HEK293 (cell line): ENCODE data around the gene TMEM187.

Experiments used
- BCL11B ChIP-seq: fragments of 450-650 bp; formaldehyde crosslinking; IDR thresholded peaks from 2 replicates; pipeline ENCODE4 v1.5.1; 2016; ENCODE audit warnings: low read depth, missing biosample characterization, missing genetic modification characterization
- EGR2 ChIP-seq: fragments of 450-650 bp; formaldehyde crosslinking; IDR thresholded peaks from 2 replicates; pipeline ENCODE4 v1.5.1; 2016; ENCODE audit warnings: low read depth, missing biosample characterization, missing genetic modification characterization
- GLIS2 ChIP-seq: fragments of 450-650 bp; formaldehyde crosslinking; IDR thresholded peaks from 2 replicates; pipeline ENCODE4 v1.5.1; 2016; ENCODE audit warnings: missing biosample characterization, missing genetic modification characterization
- OVOL3 ChIP-seq: fragments of 450-650 bp; formaldehyde crosslinking; IDR thresholded peaks from 2 replicates; pipeline ENCODE4 v1.5.1; 2016; ENCODE audit warnings: missing biosample characterization, missing genetic modification characterization
- PRDM1 ChIP-seq: fragments of 450-650 bp; formaldehyde crosslinking; IDR thresholded peaks from 2 replicates; pipeline ENCODE4; 2016; ENCODE audit warnings: missing biosample characterization, missing genetic modification characterization
- ZBTB7A ChIP-seq: fragments of 450-650 bp; formaldehyde crosslinking; IDR thresholded peaks from 2 replicates; pipeline ENCODE4 v1.5.1; 2016; ENCODE audit warnings: low read depth, missing biosample characterization, missing genetic modification characterization
- ZBTB8A ChIP-seq: fragments of 450-650 bp; formaldehyde crosslinking; IDR thresholded peaks from 2 replicates; pipeline ENCODE4 v1.5.1; 2016; ENCODE audit warnings: missing biosample characterization, missing genetic modification characterization
- ZIC2 ChIP-seq: fragments of 450-650 bp; formaldehyde crosslinking; IDR thresholded peaks from 2 replicates; pipeline ENCODE4 v1.5.1; 2016; ENCODE audit warnings: missing biosample characterization, missing genetic modification characterization
- ZNF114 ChIP-seq: fragments of 450-650 bp; formaldehyde crosslinking; IDR thresholded peaks from 2 replicates; pipeline ENCODE4 v1.5.0; 2017; ENCODE audit warnings: missing biosample characterization, missing genetic modification characterization
- ZNF169 ChIP-seq: fragments of 450-650 bp; formaldehyde crosslinking; IDR thresholded peaks from 2 replicates; pipeline ENCODE4 v1.5.1; 2016; ENCODE audit warnings: missing biosample characterization, missing genetic modification characterization
- ZNF174 ChIP-seq: fragments of 450-650 bp; formaldehyde crosslinking; IDR thresholded peaks from 2 replicates; pipeline ENCODE4 v1.5.0; 2017; ENCODE audit warnings: missing biosample characterization, mild to moderate bottlenecking, missing genetic modification characterization
- ZNF366 ChIP-seq: fragments of 450-650 bp; formaldehyde crosslinking; conservative IDR thresholded peaks from 2 replicates; pipeline ENCODE4 v1.5.1; 2016; ENCODE audit warnings: missing biosample characterization, missing genetic modification characterization
- ZNF404 ChIP-seq: fragments of 450-650 bp; formaldehyde crosslinking; IDR thresholded peaks from 2 replicates; pipeline ENCODE4 v1.5.1; 2017; ENCODE audit warnings: missing biosample characterization, missing genetic modification characterization
- ZNF488 ChIP-seq: fragments of 450-650 bp; formaldehyde crosslinking; IDR thresholded peaks from 2 replicates; pipeline ENCODE4 v1.5.1; 2016; ENCODE audit warnings: missing biosample characterization, missing genetic modification characterization
- ZNF548 ChIP-seq: fragments of 450-650 bp; formaldehyde crosslinking; IDR thresholded peaks from 2 replicates; pipeline ENCODE4 v1.5.1; 2016; ENCODE audit warnings: missing biosample characterization, missing genetic modification characterization
- ZNF610 ChIP-seq: fragments of 450-650 bp; formaldehyde crosslinking; IDR thresholded peaks from 2 replicates; pipeline ENCODE4 v1.5.1; 2016; ENCODE audit warnings: missing biosample characterization, missing genetic modification characterization, borderline replicate concordance
- ZNF629 ChIP-seq: fragments of 450-650 bp; formaldehyde crosslinking; IDR thresholded peaks from 2 replicates; pipeline ENCODE4 v1.5.1; 2017; ENCODE audit warnings: missing biosample characterization, missing genetic modification characterization
- ZNF639 ChIP-seq: fragments of 450-650 bp; formaldehyde crosslinking; IDR thresholded peaks from 2 replicates; pipeline ENCODE4 v1.5.1; 2016; ENCODE audit warnings: missing biosample characterization, missing genetic modification characterization
- ZNF692 ChIP-seq: fragments of 450-650 bp; formaldehyde crosslinking; IDR thresholded peaks from 2 replicates; pipeline ENCODE4 v1.5.1; 2016; ENCODE audit warnings: missing biosample characterization, missing genetic modification characterization
- ZNF701 ChIP-seq: fragments of 450-650 bp; formaldehyde crosslinking; IDR thresholded peaks from 2 replicates; pipeline ENCODE4 v1.5.1; 2016; ENCODE audit warnings: missing biosample characterization, missing genetic modification characterization
- ZNF747 ChIP-seq: fragments of 450-650 bp; formaldehyde crosslinking; IDR thresholded peaks from 2 replicates; pipeline ENCODE4 v1.5.1; 2016; ENCODE audit warnings: missing biosample characterization, missing genetic modification characterization
- ZNF76 ChIP-seq: fragments of 450-650 bp; formaldehyde crosslinking; IDR thresholded peaks from 2 replicates; pipeline ENCODE4; 2016; ENCODE audit warnings: low read depth, missing biosample characterization, missing genetic modification characterization, borderline replicate concordance
- ZSCAN23 ChIP-seq: fragments of 450-650 bp; formaldehyde crosslinking; IDR thresholded peaks from 2 replicates; pipeline ENCODE4 v1.5.1; 2016; ENCODE audit warnings: missing biosample characterization, missing genetic modification characterization
- TF ChIP-seq, protein P1 (sequence below): fragments of 450-650 bp; formaldehyde crosslinking; IDR thresholded peaks from 2 replicates; pipeline ENCODE4 v1.5.1; 2016; ENCODE audit warnings: missing biosample characterization, missing genetic modification characterization
- TF ChIP-seq, protein P2 (sequence below): fragments of 450-650 bp; formaldehyde crosslinking; IDR thresholded peaks from 2 replicates; pipeline ENCODE4 v1.5.1; 2016; ENCODE audit warnings: missing biosample characterization, missing genetic modification characterization, borderline replicate concordance

Gene TMEM187

DNA sequence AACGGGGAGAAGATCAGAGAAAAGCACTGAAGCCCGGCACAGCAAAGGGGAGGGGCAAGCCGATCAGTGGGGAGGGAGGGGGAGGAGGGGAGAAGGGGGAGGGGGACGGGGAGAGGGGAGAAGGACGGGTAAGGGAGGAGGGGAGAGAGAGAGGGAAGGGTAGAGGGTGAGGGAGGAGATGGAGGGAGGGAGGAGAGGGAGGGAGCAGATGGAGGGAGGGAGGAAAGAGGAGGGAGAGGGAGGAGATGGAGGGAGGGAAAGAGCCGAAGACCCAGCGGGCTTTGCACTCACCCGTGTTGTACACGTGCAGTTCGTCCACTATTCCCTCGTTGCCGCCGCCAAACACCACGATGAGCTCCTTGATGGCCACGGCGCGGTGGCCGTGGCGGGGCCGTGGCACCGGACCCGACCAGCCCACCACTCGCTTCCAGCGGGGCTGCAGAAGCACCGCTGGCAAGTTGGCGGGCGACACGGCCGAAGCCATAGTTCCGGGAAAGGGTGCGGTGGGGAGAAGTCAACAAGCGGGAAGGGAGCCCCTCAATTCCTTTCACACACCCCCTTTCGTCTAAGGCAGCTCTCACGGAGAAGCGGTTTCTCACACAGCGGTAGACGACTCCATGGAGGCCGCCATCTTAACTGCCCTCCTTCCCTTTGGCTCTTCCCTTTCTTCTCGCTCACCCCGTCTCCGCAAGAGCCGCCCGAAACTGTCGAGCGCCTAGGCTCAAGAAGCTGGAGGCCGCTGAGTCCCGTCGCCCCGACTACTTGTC lies 2.0 kb upstream of the TMEM187 start (continued):
- TF ChIP-seq, protein P1, sequence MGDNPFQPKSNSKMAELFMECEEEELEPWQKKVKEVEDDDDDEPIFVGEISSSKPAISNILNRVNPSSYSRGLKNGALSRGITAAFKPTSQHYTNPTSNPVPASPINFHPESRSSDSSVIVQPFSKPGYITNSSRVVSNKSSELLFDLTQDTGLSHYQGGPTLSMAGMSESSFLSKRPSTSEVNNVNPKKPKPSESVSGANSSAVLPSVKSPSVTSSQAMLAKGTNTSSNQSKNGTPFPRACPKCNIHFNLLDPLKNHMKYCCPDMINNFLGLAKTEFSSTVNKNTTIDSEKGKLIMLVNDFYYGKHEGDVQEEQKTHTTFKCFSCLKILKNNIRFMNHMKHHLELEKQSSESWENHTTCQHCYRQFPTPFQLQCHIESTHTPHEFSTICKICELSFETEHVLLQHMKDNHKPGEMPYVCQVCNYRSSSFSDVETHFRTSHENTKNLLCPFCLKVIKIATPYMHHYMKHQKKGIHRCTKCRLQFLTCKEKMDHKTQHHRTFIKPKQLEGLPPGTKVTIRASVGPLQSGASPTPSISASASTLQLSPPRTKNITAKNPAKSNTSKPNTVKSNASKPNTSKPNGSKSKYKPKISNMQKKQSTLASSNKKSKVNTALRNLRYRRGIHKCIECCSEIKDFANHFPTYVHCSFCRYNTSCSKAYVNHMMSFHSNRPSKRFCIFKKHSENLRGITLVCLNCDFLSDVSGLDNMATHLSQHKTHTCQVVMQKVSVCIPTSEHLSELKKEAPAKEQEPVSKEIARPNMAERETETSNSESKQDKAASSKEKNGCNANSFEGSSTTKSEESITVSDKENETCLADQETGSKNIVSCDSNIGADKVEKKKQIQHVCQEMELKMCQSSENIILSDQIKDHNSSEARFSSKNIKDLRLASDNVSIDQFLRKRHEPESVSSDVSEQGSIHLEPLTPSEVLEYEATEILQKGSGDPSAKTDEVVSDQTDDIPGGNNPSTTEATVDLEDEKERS (tag by site-specific recombination), result no peak
- peak; percentile 71; the same call in 1 of the 2 replicates for TF ChIP-seq ZNF169 (tag by site-specific recombination)
- TF ChIP-seq ZSCAN23 (tag by site-specific recombination), result no peak
- TF ChIP-seq ZBTB8A (tag by site-specific recombination), result peak; percentile 34
- no peak for TF ChIP-seq ZNF747
- TF ChIP-seq ZNF639 (tag by site-specific recombination), result no peak
- TF ChIP-seq ZNF629 (tag by site-specific recombination), result peak; percentile 44
- peak; percentile 64; the same call in 1 of the 2 replicates for TF ChIP-seq BCL11B (tag by site-specific recombination)
- TF ChIP-seq, protein P2, sequence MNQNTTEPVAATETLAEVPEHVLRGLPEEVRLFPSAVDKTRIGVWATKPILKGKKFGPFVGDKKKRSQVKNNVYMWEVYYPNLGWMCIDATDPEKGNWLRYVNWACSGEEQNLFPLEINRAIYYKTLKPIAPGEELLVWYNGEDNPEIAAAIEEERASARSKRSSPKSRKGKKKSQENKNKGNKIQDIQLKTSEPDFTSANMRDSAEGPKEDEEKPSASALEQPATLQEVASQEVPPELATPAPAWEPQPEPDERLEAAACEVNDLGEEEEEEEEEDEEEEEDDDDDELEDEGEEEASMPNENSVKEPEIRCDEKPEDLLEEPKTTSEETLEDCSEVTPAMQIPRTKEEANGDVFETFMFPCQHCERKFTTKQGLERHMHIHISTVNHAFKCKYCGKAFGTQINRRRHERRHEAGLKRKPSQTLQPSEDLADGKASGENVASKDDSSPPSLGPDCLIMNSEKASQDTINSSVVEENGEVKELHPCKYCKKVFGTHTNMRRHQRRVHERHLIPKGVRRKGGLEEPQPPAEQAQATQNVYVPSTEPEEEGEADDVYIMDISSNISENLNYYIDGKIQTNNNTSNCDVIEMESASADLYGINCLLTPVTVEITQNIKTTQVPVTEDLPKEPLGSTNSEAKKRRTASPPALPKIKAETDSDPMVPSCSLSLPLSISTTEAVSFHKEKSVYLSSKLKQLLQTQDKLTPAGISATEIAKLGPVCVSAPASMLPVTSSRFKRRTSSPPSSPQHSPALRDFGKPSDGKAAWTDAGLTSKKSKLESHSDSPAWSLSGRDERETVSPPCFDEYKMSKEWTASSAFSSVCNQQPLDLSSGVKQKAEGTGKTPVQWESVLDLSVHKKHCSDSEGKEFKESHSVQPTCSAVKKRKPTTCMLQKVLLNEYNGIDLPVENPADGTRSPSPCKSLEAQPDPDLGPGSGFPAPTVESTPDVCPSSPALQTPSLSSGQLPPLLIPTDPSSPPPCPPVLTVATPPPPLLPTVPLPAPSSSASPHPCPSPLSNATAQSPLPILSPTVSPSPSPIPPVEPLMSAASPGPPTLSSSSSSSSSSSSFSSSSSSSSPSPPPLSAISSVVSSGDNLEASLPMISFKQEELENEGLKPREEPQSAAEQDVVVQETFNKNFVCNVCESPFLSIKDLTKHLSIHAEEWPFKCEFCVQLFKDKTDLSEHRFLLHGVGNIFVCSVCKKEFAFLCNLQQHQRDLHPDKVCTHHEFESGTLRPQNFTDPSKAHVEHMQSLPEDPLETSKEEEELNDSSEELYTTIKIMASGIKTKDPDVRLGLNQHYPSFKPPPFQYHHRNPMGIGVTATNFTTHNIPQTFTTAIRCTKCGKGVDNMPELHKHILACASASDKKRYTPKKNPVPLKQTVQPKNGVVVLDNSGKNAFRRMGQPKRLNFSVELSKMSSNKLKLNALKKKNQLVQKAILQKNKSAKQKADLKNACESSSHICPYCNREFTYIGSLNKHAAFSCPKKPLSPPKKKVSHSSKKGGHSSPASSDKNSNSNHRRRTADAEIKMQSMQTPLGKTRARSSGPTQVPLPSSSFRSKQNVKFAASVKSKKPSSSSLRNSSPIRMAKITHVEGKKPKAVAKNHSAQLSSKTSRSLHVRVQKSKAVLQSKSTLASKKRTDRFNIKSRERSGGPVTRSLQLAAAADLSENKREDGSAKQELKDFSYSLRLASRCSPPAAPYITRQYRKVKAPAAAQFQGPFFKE (tag by site-specific recombination), result no peak
- peak; percentile 37; the same call in 1 of the 2 replicates for TF ChIP-seq ZNF692 (tag by site-specific recombination)
- peak; percentile 46; the same call in 1 of the 2 replicates for TF ChIP-seq PRDM1
- TF ChIP-seq OVOL3 (tag by site-specific recombination), result no peak; the same call in 1 of the 2 replicates
- TF ChIP-seq ZNF76 (tag by site-specific recombination), result peak; percentile 75
- TF ChIP-seq ZNF701 (tag by site-specific recombination), result no peak
- no peak for TF ChIP-seq ZNF488 (tag by site-specific recombination)
- TF ChIP-seq EGR2 (tag by site-specific recombination), result no peak
- peak; percentile 70; the same call in 1 of the 2 replicates for TF ChIP-seq ZBTB7A (tag by site-specific recombination)
- TF ChIP-seq GLIS2 (tag by site-specific recombination), result no peak
- TF ChIP-seq ZNF610 (tag by site-specific recombination), result no peak
- 0 out of 2 replicates have a peak, but pooled peaks have one; percentile 13 for TF ChIP-seq ZIC2 (tag by site-specific recombination)
- no peak for TF ChIP-seq ZNF114 (tag by site-specific recombination)
- TF ChIP-seq ZNF174 (tag by site-specific recombination), result no peak
- TF ChIP-seq ZNF548, result peak; percentile 46; the same call in 1 of the 2 replicates
- TF ChIP-seq ZNF366 (tag by site-specific recombination), result peak; percentile 96
- no peak for TF ChIP-seq ZNF404
